GM12801 (cell line): Measurements from ENCODE around the gene LRBA.

Source experiments
- TF ChIP-seq, protein P1 (sequence below): IDR thresholded peaks from one replicate; pipeline ENCODE4 v1.5.1; 2011; ENCODE audit warnings: control low read depth; ENCODE audit not compliant: insufficient read length; ENCODE audit errors: extremely low read depth

Gene LRBA

DNA sequence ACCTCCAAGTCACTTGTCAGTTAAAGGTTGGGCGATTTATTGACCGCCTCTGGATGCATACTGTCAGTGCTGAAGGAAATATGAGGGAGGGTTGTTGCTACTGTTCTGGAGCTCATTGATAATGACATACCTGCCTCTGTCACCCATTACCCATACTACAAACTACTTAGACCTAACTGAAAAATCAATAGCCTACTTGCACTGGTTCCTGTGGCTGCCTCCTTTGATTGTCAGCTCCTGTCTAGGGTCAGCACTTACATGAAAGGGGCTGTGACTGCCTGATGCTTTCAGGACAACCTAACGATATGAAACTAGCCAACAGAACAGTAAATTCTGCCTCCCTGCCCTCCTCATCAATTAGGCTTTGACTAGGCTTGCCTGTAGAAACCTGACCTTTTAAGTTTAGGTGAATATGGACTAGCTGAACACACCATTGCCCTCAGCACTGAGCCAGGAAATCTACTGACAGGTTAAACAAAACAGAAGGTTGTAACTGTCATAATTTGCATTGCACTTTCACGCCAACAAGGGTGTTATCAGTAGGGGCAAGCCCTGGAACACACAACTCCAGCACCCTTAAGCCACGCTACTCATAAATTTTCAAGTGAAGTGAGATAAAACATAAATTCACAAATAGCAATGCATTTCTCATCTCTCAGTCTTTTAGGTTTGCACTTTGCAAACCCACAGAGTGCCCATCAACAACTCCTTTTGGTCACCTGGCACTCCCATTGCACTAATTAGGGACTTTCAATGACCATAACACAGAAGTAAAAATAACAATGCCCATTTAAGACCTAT is 442.2 kb downstream of the LRBA start:
- TF ChIP-seq, protein P1, sequence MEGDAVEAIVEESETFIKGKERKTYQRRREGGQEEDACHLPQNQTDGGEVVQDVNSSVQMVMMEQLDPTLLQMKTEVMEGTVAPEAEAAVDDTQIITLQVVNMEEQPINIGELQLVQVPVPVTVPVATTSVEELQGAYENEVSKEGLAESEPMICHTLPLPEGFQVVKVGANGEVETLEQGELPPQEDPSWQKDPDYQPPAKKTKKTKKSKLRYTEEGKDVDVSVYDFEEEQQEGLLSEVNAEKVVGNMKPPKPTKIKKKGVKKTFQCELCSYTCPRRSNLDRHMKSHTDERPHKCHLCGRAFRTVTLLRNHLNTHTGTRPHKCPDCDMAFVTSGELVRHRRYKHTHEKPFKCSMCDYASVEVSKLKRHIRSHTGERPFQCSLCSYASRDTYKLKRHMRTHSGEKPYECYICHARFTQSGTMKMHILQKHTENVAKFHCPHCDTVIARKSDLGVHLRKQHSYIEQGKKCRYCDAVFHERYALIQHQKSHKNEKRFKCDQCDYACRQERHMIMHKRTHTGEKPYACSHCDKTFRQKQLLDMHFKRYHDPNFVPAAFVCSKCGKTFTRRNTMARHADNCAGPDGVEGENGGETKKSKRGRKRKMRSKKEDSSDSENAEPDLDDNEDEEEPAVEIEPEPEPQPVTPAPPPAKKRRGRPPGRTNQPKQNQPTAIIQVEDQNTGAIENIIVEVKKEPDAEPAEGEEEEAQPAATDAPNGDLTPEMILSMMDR = no peak

DNA sequence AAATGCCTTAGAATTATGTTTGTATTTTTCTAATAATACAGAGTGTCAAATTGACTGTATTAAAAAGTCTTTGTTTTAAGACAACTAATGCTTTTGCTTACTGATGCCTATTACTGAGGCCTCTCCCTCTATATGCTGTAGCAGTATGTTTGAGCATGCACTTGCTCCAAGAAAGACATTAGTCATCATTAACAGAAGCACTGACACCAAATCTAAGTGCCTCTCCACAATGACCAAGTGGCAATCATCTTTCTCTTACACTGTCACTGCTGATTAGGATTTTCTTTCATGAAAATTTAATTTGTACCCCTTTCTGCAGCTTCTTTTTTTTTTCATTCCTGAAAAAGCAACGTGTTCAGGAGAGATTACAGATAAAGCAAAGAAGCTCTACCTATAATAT is 444.2 kb downstream of the LRBA start:
- TF ChIP-seq, protein P1 = no peak

DNA sequence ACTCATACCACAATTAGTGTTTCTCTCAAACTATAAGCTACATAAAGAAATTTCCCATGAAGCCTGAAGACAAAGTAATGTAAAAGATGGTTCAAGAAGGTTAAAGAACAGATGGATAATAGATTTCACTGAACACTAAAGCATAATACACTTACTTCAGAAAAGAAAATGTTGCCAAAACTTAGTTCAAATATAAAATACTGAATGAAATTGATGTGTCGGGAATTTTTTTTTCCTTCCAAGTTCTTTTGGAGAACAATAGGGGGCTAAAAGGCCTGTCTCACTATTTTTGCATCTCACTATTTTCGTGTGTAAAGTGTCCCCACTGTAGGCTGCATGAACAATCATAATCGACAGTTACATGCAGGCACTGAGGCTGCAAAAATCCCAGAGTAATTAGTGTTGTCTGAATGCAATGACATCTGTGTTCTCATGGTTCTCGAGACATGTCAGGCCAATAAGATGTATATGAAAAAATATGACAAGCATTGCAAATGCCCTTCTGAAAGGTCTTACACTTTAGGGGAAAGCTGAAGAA is 445.0 kb downstream of the LRBA start:
- TF ChIP-seq, protein P1 = no peak

DNA sequence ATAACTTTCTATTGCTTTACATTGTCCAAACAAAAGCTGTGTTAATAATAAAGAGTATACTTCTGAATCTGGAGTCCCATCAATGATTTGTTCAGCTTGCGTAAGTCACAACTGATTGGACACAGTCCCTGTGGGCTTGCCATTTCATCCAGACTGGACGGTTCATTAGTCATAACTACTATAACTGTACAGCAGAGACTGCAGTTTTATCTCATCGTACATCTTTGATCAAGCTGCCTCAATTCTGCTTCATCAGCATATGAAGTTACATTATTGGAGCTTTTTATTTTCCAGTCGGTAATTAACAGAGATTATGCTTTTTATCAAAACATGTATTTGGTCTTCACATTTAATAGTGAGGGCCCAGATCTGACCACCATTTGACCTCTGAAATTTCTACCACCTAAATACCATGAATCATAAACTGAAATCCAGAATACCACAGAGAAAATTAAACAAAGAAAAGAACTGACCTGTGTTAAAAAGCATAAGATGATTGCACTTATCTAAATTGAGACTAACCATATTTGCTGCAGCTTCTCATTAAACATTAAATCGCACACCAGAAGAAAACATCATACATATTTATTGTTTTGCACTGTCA is 445.6 kb downstream of the LRBA start:
- TF ChIP-seq, protein P1 = no peak

DNA sequence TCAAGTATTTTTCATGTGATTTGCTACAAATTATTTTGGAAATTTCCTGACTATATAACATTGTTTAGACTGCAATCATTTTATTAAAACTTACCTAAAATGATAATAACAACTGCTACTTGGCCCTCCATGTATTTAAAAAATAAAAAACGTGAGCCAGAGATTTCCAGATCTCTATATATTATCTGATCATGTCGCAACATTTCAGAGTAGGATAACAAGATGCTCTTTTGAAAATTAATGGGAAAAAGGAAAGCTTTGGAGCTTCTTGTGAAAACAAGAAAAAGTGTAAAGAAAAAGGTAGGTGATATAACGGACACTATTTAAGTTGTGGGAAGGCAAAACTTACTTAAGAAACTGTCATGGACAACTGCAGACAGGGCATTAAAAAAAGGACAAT is 448.0 kb downstream of the LRBA start:
- TF ChIP-seq, protein P1 = no peak

DNA sequence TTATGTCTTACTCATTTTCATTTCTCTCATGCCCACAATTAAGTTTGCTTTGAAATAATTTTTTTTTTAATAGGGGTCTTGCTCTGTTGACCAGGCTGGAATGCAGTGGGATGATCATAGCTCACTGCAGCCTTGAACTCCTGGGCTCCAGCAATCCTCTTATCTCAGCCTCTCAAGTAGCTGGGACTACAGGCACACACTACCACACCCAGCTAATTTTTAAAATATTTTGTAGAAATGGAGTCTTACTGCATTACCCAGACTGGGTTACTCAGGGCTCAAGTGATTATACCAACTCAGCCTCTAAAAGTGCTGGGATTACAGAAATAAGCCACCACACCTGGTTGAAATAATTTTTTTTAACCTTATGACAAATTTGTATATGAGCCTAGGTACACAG is 452.3 kb downstream of the LRBA start:
- TF ChIP-seq, protein P1 = no peak

DNA sequence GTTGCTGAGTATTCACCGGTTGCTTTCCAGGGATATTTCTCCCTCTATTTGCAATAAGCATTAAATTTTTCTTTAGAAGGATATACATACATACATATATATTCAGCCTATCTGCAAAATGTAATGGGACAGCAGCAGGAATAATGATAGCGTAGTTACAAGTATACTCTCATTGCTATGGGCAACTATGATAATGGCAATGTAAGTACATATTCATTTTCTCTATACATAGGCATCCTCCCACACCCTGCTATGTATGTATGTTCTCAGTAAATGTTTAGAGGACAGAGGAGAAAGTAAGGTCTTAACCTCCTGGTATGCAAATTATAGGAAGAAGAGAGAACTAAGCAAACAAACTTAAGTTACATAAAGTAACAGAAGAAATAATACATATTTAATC is 452.8 kb downstream of the LRBA start:
- TF ChIP-seq, protein P1 = no peak
